Panc1 (cell line): ENCODE results near the gene KCNJ14. TPM values are rescaled to one million over a fixed set of nuclear protein-coding genes. Genes with fewer than 3 reads are reported as not detected.

Experiments used
- ATAC-seq: fragments of 200-7000 bp; cut with Tn5 transposase; 2 replicates; pipeline ENCODE4 v1.9.1; 2020; ENCODE audit warnings: mild to moderate bottlenecking, moderate library complexity
- BruUV-seq: library from RNA; stranded (reverse); fragments of 400-500 nt; replicated peaks from 2 replicates; lab custom pipeline; 2021; lab: Mats Ljungman, UMichigan
- CTCF ChIA-PET: fragments of 300-600 bp; sonication (Branson Sonifier 250); formaldehyde crosslinking; loops from one replicate; lab custom pipeline; 2022; ENCODE audit warnings: antibody characterized with exemption; lab: Charles Lee
- POLR2A ChIA-PET: fragments of 300-600 bp; sonication (Branson Sonifier 250); formaldehyde crosslinking; loops from one replicate; lab custom pipeline; 2022; ENCODE audit warnings: antibody characterized with exemption; lab: Charles Lee
- DNase-seq: peaks from one replicate; pipeline ENCODE4 v3.0.0-alpha.2; 2010; ENCODE audit warnings: low read depth, low spot score
- H3K27ac ChIP-seq: 2 replicates; pipeline ENCODE4 v1.5.1; 2011; ENCODE audit warnings: mild to moderate bottlenecking, low read length, inconsistent platforms
- H3K27me3 ChIP-seq: fragments of 200-500 bp; sonication (Bioruptor generic); 2 replicates; pipeline ENCODE4 v1.6.0; 2014; ENCODE audit warnings: low read length, inconsistent platforms; ENCODE audit not compliant: control insufficient read depth, insufficient read depth
- H3K36me3 ChIP-seq: fragments of 200-500 bp; sonication (Bioruptor generic); 2 replicates; pipeline ENCODE4 v1.5.1; 2014; ENCODE audit warnings: inconsistent platforms, mild to moderate bottlenecking, low read length, moderate library complexity; ENCODE audit not compliant: control insufficient read depth, insufficient read depth
- H3K4me1 ChIP-seq: 2 replicates; pipeline ENCODE4 v1.5.1; 2011; ENCODE audit warnings: inconsistent platforms, mild to moderate bottlenecking, low read length, moderate library complexity; ENCODE audit not compliant: control insufficient read depth, insufficient read depth
- H3K4me3 ChIP-seq, 2 experiments: 2 replicates each; pipeline ENCODE4 v1.5.1; 2011 to 2012; ENCODE audit warnings: low read depth in 2 of 2, low read length in 2 of 2, mild to moderate bottlenecking in 2 of 2, inconsistent platforms in 1 of 2, moderate library complexity in 1 of 2
- H3K9me3 ChIP-seq: fragments of 200-500 bp; sonication (Bioruptor generic); 2 replicates; pipeline ENCODE4 v1.5.1; 2014; ENCODE audit warnings: low read depth, mild to moderate bottlenecking, inconsistent platforms, low read length, moderate library complexity; ENCODE audit not compliant: control insufficient read depth, insufficient read depth
- POLR2AphosphoS5 ChIP-seq: IDR thresholded peaks from 2 replicates; pipeline ENCODE4 v1.6.1; 2012; ENCODE audit warnings: mild to moderate bottlenecking, low read depth, low read length, moderate library complexity
- SIN3A ChIP-seq: IDR thresholded peaks from 2 replicates; pipeline ENCODE4 v1.6.1; 2012; ENCODE audit warnings: low read depth, mild to moderate bottlenecking, low read length, moderate library complexity, borderline replicate concordance; ENCODE audit not compliant: insufficient read depth
- TCF7L2 ChIP-seq: IDR thresholded peaks from 2 replicates; pipeline ENCODE4 v1.6.1; 2011; ENCODE audit warnings: mild to moderate bottlenecking, low read depth, low read length, inconsistent platforms
- in situ Hi-C: cut with HindIII; loops from 2 replicates; pipeline ENCODE4 v1.10.0; 2016; ENCODE audit warnings: low sequenced_read_pairs, low pct_unique_long_range_greater_than_20kb
- intact Hi-C: fragments of 100-400 bp; cut with micrococcal nuclease; formaldehyde crosslinking; loops from one replicate; pipeline ENCODE4 v1.10.0; 2022; ENCODE audit not compliant: unreplicated experiment
- total RNA-seq: library from RNA; stranded (reverse); gene quantifications from one replicate; pipeline ENCODE4 v1.2.1, GENCODE V29; 2021; ENCODE audit not compliant: unreplicated experiment
- TF ChIP-seq, protein P1 (sequence below): fragments of 450-650 bp; IDR thresholded peaks from 2 replicates; pipeline ENCODE4 v1.5.1; 2017; ENCODE audit warnings: mild to moderate bottlenecking
- TF ChIP-seq, protein P2 (sequence below), 2 experiments: IDR thresholded peaks; 2 replicates each; pipeline ENCODE4 v1.6.1; 2011 to 2012; ENCODE audit warnings: low read depth in 2 of 2, control low read depth in 1 of 2, low read length in 1 of 2, mild to moderate bottlenecking in 1 of 2, moderate library complexity in 1 of 2; ENCODE audit not compliant: insufficient read depth in 1 of 2

KCNJ14 gene
- total RNA-seq, 1 experiment from 2014 or later: 2.9 TPM

DNA sequence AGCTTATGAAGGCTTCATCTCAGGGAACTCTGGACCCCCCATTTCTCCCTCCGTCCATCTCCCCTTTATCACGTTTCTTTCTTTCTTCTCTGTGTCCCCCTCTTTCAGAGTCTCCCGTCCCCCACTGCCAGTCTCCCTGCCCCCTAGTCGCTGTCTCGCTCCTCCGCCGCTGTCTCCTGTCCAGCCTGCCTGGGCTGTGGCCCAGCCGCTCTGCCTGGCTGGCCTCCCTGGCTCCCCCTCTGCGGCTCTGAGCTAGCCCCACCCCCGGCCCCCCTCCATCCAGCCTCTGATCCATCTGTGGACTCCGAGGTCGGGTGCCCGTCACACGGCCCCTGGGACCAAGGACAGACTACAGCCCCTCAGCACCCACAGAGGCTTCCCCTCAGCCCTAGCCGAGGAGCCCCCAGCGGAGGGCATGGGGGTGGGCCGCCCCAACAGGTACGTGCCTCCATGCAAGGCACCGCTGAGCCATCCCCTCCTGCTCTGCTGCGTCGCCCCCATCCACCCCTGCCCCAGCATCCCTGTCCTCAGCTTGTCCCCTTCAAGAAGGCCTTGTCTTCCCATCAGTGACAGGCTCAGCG is 1.1 kb upstream of the KCNJ14 start:
- POLR2A ChIA-PET: interaction anchor here (0.5 kb wide), 1 partner anchor 15 kb away, joined by 3 read pairs; no protein-coding TSS in a partner anchor
- peaks cover 3% of the 10 kb centered on the region for H3K36me3 ChIP-seq

DNA sequence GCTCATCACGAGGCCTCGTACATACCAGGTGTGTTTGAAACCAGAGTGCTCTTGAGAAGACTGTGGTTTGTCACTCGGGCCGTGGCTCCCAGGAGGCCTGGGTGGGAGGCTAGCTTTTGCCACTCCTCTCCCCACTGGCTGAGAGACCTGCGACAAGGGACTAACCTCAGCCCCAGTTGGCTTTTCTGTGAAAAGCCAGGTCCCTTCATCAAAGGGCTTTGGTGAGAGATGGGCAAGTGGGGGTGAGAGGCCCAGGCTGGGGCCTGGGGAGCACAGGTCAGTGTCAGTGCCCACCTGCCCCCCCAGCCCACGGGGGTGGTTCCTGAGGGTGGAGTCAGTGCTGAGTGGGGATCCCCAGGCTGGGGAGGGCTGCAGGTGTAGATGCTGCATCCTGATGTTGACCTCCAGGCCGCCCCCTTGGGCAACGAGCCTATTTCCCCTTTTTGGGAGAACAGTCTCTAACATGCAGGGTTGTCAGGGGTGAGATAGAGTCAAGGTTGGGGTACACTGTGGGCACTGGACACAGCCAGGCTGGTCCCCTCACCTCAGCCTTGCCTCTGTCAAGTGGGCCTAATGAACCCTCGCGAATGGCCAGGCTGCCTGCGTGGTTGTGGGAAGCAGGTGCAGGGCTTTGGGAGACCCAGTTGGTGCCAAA is 661 bp downstream of the KCNJ14 start:
- Histone ChIP-seq H3K4me1 (no peaks in the 10 kb centered on the region), H3K27ac (no peak overlapping the region), H3K27me3 (no peaks in the 10 kb centered on the region), H3K4me3 (no peak overlapping the region), H3K36me3 (peaks cover 3% of the 10 kb centered on the region), H3K9me3 (no peaks in the 10 kb centered on the region)
- in situ Hi-C loops: no loop called here
- no peak for TF ChIP-seq SIN3A
- TF ChIP-seq, protein P1, sequence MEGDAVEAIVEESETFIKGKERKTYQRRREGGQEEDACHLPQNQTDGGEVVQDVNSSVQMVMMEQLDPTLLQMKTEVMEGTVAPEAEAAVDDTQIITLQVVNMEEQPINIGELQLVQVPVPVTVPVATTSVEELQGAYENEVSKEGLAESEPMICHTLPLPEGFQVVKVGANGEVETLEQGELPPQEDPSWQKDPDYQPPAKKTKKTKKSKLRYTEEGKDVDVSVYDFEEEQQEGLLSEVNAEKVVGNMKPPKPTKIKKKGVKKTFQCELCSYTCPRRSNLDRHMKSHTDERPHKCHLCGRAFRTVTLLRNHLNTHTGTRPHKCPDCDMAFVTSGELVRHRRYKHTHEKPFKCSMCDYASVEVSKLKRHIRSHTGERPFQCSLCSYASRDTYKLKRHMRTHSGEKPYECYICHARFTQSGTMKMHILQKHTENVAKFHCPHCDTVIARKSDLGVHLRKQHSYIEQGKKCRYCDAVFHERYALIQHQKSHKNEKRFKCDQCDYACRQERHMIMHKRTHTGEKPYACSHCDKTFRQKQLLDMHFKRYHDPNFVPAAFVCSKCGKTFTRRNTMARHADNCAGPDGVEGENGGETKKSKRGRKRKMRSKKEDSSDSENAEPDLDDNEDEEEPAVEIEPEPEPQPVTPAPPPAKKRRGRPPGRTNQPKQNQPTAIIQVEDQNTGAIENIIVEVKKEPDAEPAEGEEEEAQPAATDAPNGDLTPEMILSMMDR: no peak
- TF ChIP-seq, protein P2, sequence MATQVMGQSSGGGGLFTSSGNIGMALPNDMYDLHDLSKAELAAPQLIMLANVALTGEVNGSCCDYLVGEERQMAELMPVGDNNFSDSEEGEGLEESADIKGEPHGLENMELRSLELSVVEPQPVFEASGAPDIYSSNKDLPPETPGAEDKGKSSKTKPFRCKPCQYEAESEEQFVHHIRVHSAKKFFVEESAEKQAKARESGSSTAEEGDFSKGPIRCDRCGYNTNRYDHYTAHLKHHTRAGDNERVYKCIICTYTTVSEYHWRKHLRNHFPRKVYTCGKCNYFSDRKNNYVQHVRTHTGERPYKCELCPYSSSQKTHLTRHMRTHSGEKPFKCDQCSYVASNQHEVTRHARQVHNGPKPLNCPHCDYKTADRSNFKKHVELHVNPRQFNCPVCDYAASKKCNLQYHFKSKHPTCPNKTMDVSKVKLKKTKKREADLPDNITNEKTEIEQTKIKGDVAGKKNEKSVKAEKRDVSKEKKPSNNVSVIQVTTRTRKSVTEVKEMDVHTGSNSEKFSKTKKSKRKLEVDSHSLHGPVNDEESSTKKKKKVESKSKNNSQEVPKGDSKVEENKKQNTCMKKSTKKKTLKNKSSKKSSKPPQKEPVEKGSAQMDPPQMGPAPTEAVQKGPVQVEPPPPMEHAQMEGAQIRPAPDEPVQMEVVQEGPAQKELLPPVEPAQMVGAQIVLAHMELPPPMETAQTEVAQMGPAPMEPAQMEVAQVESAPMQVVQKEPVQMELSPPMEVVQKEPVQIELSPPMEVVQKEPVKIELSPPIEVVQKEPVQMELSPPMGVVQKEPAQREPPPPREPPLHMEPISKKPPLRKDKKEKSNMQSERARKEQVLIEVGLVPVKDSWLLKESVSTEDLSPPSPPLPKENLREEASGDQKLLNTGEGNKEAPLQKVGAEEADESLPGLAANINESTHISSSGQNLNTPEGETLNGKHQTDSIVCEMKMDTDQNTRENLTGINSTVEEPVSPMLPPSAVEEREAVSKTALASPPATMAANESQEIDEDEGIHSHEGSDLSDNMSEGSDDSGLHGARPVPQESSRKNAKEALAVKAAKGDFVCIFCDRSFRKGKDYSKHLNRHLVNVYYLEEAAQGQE (IDR thresholded peaks at IDR 0.05; ENCODE audit: insufficient read depth in 1 of 2, low read depth in 2 of 2, low read length in 1 of 2): no peak
- TF ChIP-seq TCF7L2: no peak
- TF ChIP-seq POLR2AphosphoS5: no peak
- POLR2A ChIA-PET: interaction anchor here (0.6 kb wide), 1 partner anchor 52 kb away, joined by 10 read pairs; no protein-coding TSS in a partner anchor
- intact Hi-C loops: no loop called here
- no TSS peak for BruUV-seq
- ATAC-seq: no peak
- DNase-seq: no peak
- CTCF ChIA-PET: no interaction called here

More for the DNA sequence above, 1.1 kb upstream of the KCNJ14 start:
- Histone ChIP-seq H3K27ac (no peak overlapping the region), H3K4me3 (no peak overlapping the region), H3K9me3 (no peaks in the 10 kb centered on the region), H3K27me3 (no peaks in the 10 kb centered on the region), H3K4me1 (no peaks in the 10 kb centered on the region)
- in situ Hi-C loops (no loop called here), intact Hi-C loops (no loop called here)
- ATAC-seq: no peak
- DNase-seq: no peak
- CTCF ChIA-PET: no interaction called here
- no TSS peak for BruUV-seq
- no peak for TF ChIP-seq POLR2AphosphoS5
- TF ChIP-seq, protein P1: no peak
- no peak for TF ChIP-seq SIN3A
- TF ChIP-seq, protein P2 (IDR thresholded peaks at IDR 0.05; ENCODE audit: insufficient read depth in 1 of 2, low read depth in 2 of 2, low read length in 1 of 2): no peak
- no peak for TF ChIP-seq TCF7L2
